HepG2 (cell line): ENCODE results near the gene KRT3. TPM values are rescaled to one million over a fixed set of nuclear protein-coding genes. Genes with fewer than 3 reads are reported as not detected.

Experiments
- ATAC-seq: fragments of 200-7000 bp; cut with Tn5 transposase; 3 replicates; pipeline ENCODE4 v1.9.1; 2020; ENCODE audit warnings: mild to moderate bottlenecking, moderate library complexity
- BruUV-seq: library from RNA; stranded (reverse); fragments of 400-500 nt; replicated peaks from 2 replicates; lab custom pipeline; 2021; lab: Mats Ljungman, UMichigan
- CTCF ChIA-PET: fragments of 300-600 bp; formaldehyde crosslinking; extraction: SDS; loops from one replicate; lab custom pipeline; 2021; ENCODE audit warnings: low total read pairs, inconsistent platforms, low intra/inter-chr PET ratio; lab: Yijun Ruan, JAX
- POLR2A ChIA-PET: fragments of 350-600 bp; sonication (Branson Sonifier 250); formaldehyde crosslinking; loops from one replicate; lab custom pipeline; 2020; ENCODE audit warnings: antibody characterized with exemption, inconsistent platforms; lab: Yijun Ruan, JAX
- DNase-seq: peaks from one replicate; pipeline ENCODE4 v3.0.0-alpha.2; 2015; ENCODE audit warnings: low spot score
- FAIRE-seq: peaks from 3 replicates; lab custom pipeline; 2011; peaks lifted over from hg19 to GRCh38; lab: Jason Lieb, UNC
- H2AFZ ChIP-seq: one replicate; pipeline ENCODE4 v1.6.1; 2011; ENCODE audit warnings: low read length, inconsistent platforms
- H3K27ac ChIP-seq: fragments of 300-600 bp; 3 replicates; pipeline ENCODE4 v1.8.0; 2011; ENCODE audit warnings: mixed run types, mild to moderate bottlenecking, mixed read lengths, low read length, inconsistent platforms; ENCODE audit not compliant: insufficient read depth; ENCODE audit errors: extremely low read length
- H3K27me3 ChIP-seq, 2 experiments: fragments of 200-600 bp in 1 of 2; 2 replicates in 1 of 2; 3 replicates in 1 of 2; pipeline versions ENCODE4 v1.6.0 to v1.8.0; 2011; ENCODE audit warnings: low read length in 2 of 2, mild to moderate bottlenecking in 2 of 2, moderate library complexity in 2 of 2, inconsistent platforms in 1 of 2; ENCODE audit not compliant: insufficient read depth in 2 of 2, control insufficient read depth in 1 of 2
- H3K36me3 ChIP-seq, 2 experiments: fragments of 200-600 bp in 1 of 2; replicated peaks in 1 of 2; 2 replicates in 1 of 2; 3 replicates in 1 of 2; pipeline versions ENCODE4 v1.5.1 to v1.8.0; 2011; ENCODE audit warnings: low read length in 2 of 2, inconsistent platforms in 1 of 2; ENCODE audit not compliant: insufficient read depth in 2 of 2, control insufficient read depth in 1 of 2
- H3K4me1 ChIP-seq: 2 replicates; pipeline ENCODE4 v1.5.1; 2012; ENCODE audit warnings: low read length, inconsistent platforms; ENCODE audit not compliant: insufficient read depth
- H3K4me2 ChIP-seq: 2 replicates; pipeline ENCODE4 v1.6.0; 2011; ENCODE audit warnings: low read depth, low read length, inconsistent platforms
- H3K4me3 ChIP-seq, 3 experiments: fragments of 200-600 bp in 1 of 3; sonication (generic), shearing (Covaris generic) in 1 of 3; replicated peaks in 1 of 3; 2 replicates each; pipeline ENCODE4 v1.5.1; 2011 to 2016; ENCODE audit warnings: low read length in 3 of 3, inconsistent platforms in 2 of 3, low read depth in 2 of 3, mild to moderate bottlenecking in 2 of 3, control low read depth in 1 of 3, mixed read lengths in 1 of 3; ENCODE audit not compliant: insufficient read depth in 1 of 3
- H3K79me2 ChIP-seq: one replicate; pipeline ENCODE4 v1.6.1; 2011; ENCODE audit warnings: low read length, inconsistent platforms; ENCODE audit not compliant: insufficient read depth
- H3K9ac ChIP-seq: 2 replicates; pipeline ENCODE4 v1.6.0; 2011; ENCODE audit warnings: mild to moderate bottlenecking, low read depth, low read length, inconsistent platforms; ENCODE audit not compliant: insufficient read depth
- H3K9me3 ChIP-seq: 2 replicates; pipeline ENCODE4 v1.5.1; 2012; ENCODE audit warnings: mild to moderate bottlenecking, low read length
- H4K20me1 ChIP-seq: 2 replicates; pipeline ENCODE4 v1.6.0; 2011; ENCODE audit warnings: inconsistent platforms, mild to moderate bottlenecking, low read length, moderate library complexity; ENCODE audit not compliant: insufficient read depth
- BORCS8-MEF2B ChIP-seq: sonication (generic); formaldehyde crosslinking; IDR thresholded peaks from 2 replicates; pipeline ENCODE4 v1.8.0; 2022; ENCODE audit warnings: mild to moderate bottlenecking, missing genetic modification reagents
- CENPX ChIP-seq: sonication (generic); formaldehyde crosslinking; IDR thresholded peaks from 2 replicates; pipeline ENCODE4 v1.9.0; 2021; ENCODE audit warnings: mild to moderate bottlenecking, missing genetic modification reagents, moderate library complexity
- EED ChIP-seq: sonication (generic); formaldehyde crosslinking; IDR thresholded peaks from 2 replicates; pipeline ENCODE4 v1.5.0; 2020; ENCODE audit warnings: mild to moderate bottlenecking, missing genetic modification reagents
- ESRRA ChIP-seq: sonication (generic); formaldehyde crosslinking; IDR thresholded peaks from 2 replicates; pipeline ENCODE4 v1.5.1; 2020; ENCODE audit warnings: mild to moderate bottlenecking, low read depth, missing genetic modification reagents
- FLYWCH1 ChIP-seq: sonication (generic); formaldehyde crosslinking; IDR thresholded peaks from 2 replicates; pipeline ENCODE4 v1.8.1; 2023; ENCODE audit warnings: mild to moderate bottlenecking, missing genetic modification reagents
- GLMP ChIP-seq: sonication (generic); formaldehyde crosslinking; IDR thresholded peaks from 2 replicates; pipeline ENCODE4 v1.9.0; 2021; ENCODE audit warnings: missing genetic modification reagents, mild to moderate bottlenecking, borderline replicate concordance
- HDAC2 ChIP-seq: sonication (generic); formaldehyde crosslinking; IDR thresholded peaks from 2 replicates; pipeline ENCODE4 v1.4.0; 2020; ENCODE audit warnings: missing genetic modification reagents
- HMG20A ChIP-seq: IDR thresholded peaks from 2 replicates; pipeline ENCODE4 v1.6.1; 2016; ENCODE audit warnings: borderline replicate concordance
- HNRNPL ChIP-seq: fragments of 200-400 bp; formaldehyde crosslinking; IDR thresholded peaks from 2 replicates; pipeline ENCODE4 v1.6.1; 2017; ENCODE audit warnings: mild to moderate bottlenecking, low read depth, low read length
- HOXA9 ChIP-seq: sonication (generic); formaldehyde crosslinking; IDR thresholded peaks from 2 replicates; pipeline ENCODE4 v1.8.1; 2022; ENCODE audit warnings: missing genetic modification reagents, mild to moderate bottlenecking, moderate library complexity, borderline replicate concordance
- JDP2 ChIP-seq: sonication (generic); formaldehyde crosslinking; IDR thresholded peaks from 2 replicates; pipeline ENCODE4 v1.8.1; 2022; ENCODE audit warnings: missing genetic modification reagents, borderline replicate concordance
- MAX ChIP-seq: IDR thresholded peaks from 2 replicates; pipeline ENCODE4 v1.6.1; 2012; ENCODE audit warnings: inconsistent platforms
- POGZ ChIP-seq: sonication (generic); formaldehyde crosslinking; IDR thresholded peaks from 2 replicates; pipeline ENCODE4 v1.4.0; 2020; ENCODE audit warnings: mild to moderate bottlenecking, missing genetic modification reagents
- RBM39 ChIP-seq: fragments of 200-400 bp; formaldehyde crosslinking; IDR thresholded peaks from one replicate; pipeline ENCODE4 v1.6.1; 2018; ENCODE audit warnings: antibody characterized with exemption, mild to moderate bottlenecking, low read depth, low read length; ENCODE audit not compliant: poor library complexity, severe bottlenecking
- SP4 ChIP-seq: sonication (generic); formaldehyde crosslinking; IDR thresholded peaks from 2 replicates; pipeline ENCODE4 v1.8.1; 2023; ENCODE audit warnings: mild to moderate bottlenecking, missing genetic modification reagents
- SUZ12 ChIP-seq: fragments of 150-350 bp; IDR thresholded peaks from 2 replicates; pipeline ENCODE4 v1.6.1; 2014; ENCODE audit warnings: low read depth, low read length
- ZFP36 ChIP-seq: fragments of 150-350 bp; IDR thresholded peaks from 2 replicates; pipeline ENCODE4 v1.6.1; 2018; ENCODE audit warnings: borderline replicate concordance, low read length, low read depth; ENCODE audit not compliant: partially characterized antibody
- ZNF446 ChIP-seq: sonication (generic); formaldehyde crosslinking; IDR thresholded peaks from 2 replicates; pipeline ENCODE4 v1.5.0; 2020; ENCODE audit warnings: mild to moderate bottlenecking, missing genetic modification reagents
- ZNF569 ChIP-seq: sonication (generic); formaldehyde crosslinking; IDR thresholded peaks from 2 replicates; pipeline ENCODE4 v1.5.0; 2020; ENCODE audit warnings: mild to moderate bottlenecking, missing genetic modification reagents, moderate library complexity, borderline replicate concordance
- ZNF678 ChIP-seq: sonication (generic); formaldehyde crosslinking; IDR thresholded peaks from 2 replicates; pipeline ENCODE4 v1.4.0; 2020; ENCODE audit warnings: mild to moderate bottlenecking, missing genetic modification reagents
- ZNF713 ChIP-seq: sonication (generic); formaldehyde crosslinking; IDR thresholded peaks from 2 replicates; pipeline ENCODE4 v1.4.0; 2020; ENCODE audit warnings: mild to moderate bottlenecking, missing genetic modification reagents
- ZNF780A ChIP-seq: sonication (generic); formaldehyde crosslinking; IDR thresholded peaks from 2 replicates; pipeline ENCODE4 v1.8.0; 2022; ENCODE audit warnings: mild to moderate bottlenecking, missing genetic modification reagents, moderate library complexity
- ZNF816 ChIP-seq: sonication (generic); formaldehyde crosslinking; IDR thresholded peaks from 2 replicates; pipeline ENCODE4 v1.8.0; 2022; ENCODE audit warnings: missing genetic modification reagents, mild to moderate bottlenecking, borderline replicate concordance
- WGBS: methylation state at CpG from one replicate; pipeline ENCODE4 v1.1.6; 2017; ENCODE audit warnings: low lambda C conversion rate; 5-methylcytosine and 5-hydroxymethylcytosine counted together
- in situ Hi-C: cut with HindIII; loops from 2 replicates; pipeline ENCODE4 v1.10.0; 2017; ENCODE audit warnings: low pct_unique_long_range_greater_than_20kb; ENCODE audit not compliant: extremely low pct_ligation_motif_present
- intact Hi-C: fragments of 100-400 bp; cut with micrococcal nuclease; formaldehyde crosslinking; loops from one replicate; pipeline ENCODE4 v1.10.0; 2022; ENCODE audit not compliant: unreplicated experiment
- polyA plus RNA-seq, 8 experiments: library from polyadenylated mRNA; depleted of rRNA in 3 of 8; stranded (reverse) in 7 of 8; unstranded in 1 of 8; fragments of >200 nt; fragmentation: Illumina TruSeq in 4 of 8; extraction: Trizol in 4 of 8; gene quantifications; 2 replicates each; pipeline versions ENCODE4 v1.2.1 to v1.2.3, GENCODE V29; 2011 to 2016; ENCODE audit warnings: low read depth in 4 of 8, missing spikeins in 1 of 8, mixed read lengths in 1 of 8; ENCODE audit not compliant: insufficient read depth in 1 of 8
- total RNA-seq, 5 experiments: library from RNA; depleted of rRNA; stranded (reverse); fragments of >200 nt; fragmentation: Illumina TruSeq; extraction: Trizol; gene quantifications; 2 replicates each; pipeline ENCODE4 v1.2.3, GENCODE V29; 2016; ENCODE audit warnings: low read depth in 1 of 5
- TF ChIP-seq, protein P1 (sequence below): sonication (generic); formaldehyde crosslinking; IDR thresholded peaks from 2 replicates; pipeline ENCODE4 v1.9.0; 2022; ENCODE audit warnings: low read depth, missing genetic modification reagents

The KRT3 gene
- total and polyA plus RNA-seq, 2 of the 13 experiments (the other 11 are each of a cell fraction or from before 2014, with no cell fraction given), result not detected

DNA sequence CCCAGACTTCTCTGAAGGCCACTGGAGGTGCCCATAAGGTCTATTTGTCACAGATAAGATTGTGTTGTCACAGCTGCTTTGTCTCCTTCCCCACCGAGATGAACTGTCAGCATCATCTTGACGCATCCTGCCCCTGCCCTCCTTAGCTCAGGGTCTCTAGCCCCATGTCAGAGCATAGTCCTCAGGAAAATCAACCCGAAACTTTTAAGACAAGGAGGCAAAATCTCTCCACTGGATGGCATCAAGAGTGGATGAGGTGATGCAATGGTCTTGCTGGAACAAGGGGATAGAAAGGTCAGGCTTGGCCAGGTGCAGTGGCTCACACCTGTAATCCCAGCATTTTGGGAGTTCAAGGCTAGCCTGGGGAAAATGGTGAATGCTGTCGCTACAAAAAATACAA lies 30.0 kb upstream of the KRT3 start (continued):
- TF ChIP-seq ZNF816 (CRISPR knock-in tag), result no peak
- TF ChIP-seq FLYWCH1, result no peak
- no peak for TF ChIP-seq MAX
- no peak for TF ChIP-seq JDP2
- TF ChIP-seq ZNF713 (CRISPR knock-in tag), result no peak
- no peak for TF ChIP-seq RBM39
- no peak for TF ChIP-seq GLMP (CRISPR knock-in tag)
- TF ChIP-seq, protein P1, sequence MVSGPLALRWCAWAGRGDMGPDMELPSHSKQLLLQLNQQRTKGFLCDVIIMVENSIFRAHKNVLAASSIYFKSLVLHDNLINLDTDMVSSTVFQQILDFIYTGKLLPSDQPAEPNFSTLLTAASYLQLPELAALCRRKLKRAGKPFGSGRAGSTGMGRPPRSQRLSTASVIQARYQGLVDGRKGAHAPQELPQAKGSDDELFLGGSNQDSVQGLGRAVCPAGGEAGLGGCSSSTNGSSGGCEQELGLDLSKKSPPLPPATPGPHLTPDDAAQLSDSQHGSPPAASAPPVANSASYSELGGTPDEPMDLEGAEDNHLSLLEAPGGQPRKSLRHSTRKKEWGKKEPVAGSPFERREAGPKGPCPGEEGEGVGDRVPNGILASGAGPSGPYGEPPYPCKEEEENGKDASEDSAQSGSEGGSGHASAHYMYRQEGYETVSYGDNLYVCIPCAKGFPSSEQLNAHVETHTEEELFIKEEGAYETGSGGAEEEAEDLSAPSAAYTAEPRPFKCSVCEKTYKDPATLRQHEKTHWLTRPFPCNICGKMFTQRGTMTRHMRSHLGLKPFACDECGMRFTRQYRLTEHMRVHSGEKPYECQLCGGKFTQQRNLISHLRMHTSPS, result no peak
- no peak for TF ChIP-seq HMG20A

DNA sequence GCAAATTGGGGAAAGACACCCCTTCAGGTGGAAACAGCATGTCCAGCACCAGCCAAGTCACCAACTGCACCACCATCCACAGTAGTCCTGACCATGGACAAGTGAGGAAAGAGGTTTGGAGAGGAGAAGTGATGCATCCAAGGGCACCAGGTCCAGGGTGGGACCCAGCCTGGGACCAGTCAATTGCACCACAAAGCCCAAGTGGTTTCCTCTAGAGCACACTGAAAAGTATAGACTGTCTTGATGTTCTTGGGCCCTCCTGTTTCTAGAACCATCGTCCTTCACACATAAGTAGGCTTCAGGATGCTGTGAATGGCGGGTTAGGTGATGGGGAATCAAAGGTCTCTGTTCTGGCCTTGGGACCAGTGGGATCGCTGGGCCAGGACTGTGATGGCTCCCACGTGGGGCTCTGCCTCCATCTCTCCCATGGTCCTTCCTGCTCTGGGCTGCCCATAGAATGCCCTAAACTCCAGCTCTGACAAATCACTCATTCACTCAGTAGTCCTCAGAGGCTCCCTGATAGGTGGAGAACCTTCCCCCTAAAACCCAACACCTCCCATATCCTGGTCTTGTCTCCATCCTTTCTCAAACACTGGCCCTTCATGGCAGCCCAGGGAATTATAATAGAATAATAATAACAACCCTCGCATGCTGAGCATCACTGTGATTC lies 29.0 kb upstream of the KRT3 start:
- peaks cover 9% of the 10 kb centered on the region for H3K4me1 ChIP-seq
- ATAC-seq (no peak), DNase-seq (no peak), FAIRE-seq (no peak)
- H2AFZ ChIP-seq, result no peak overlapping the region
- in situ Hi-C loops, result no loop called here
- ChIA-PET POLR2A (no interaction called here), CTCF (no interaction called here)
- no peaks in the 10 kb centered on the region for H3K79me2 ChIP-seq
- WGBS, result 38% methylated on average over 2 of the region's 5 CpGs
- H3K9me3 ChIP-seq, result no peaks in the 10 kb centered on the region
- intact Hi-C loops, result no loop called here
- H3K4me2 ChIP-seq, result no peak overlapping the region
- no peaks in the 10 kb centered on the region for H4K20me1 ChIP-seq
- no peak overlapping the region for H3K27ac ChIP-seq
- BruUV-seq, result no TSS peak
- no peak overlapping the region for H3K9ac ChIP-seq
- H3K4me3 ChIP-seq, result no peak overlapping the region
- no peaks in the 10 kb centered on the region for H3K36me3 ChIP-seq
- peaks cover 1 to 33% of the 10 kb centered on the region in 2 experiments; a peak in 3 of 5 replicates for H3K27me3 ChIP-seq
- no peak for TF ChIP-seq BORCS8-MEF2B (CRISPR knock-in tag)
- no peak for TF ChIP-seq HOXA9 (CRISPR knock-in tag)
- no peak for TF ChIP-seq ZNF446 (CRISPR knock-in tag)
- TF ChIP-seq POGZ (CRISPR knock-in tag), result no peak
- TF ChIP-seq ESRRA, result no peak
- no peak for TF ChIP-seq HNRNPL
- TF ChIP-seq CENPX (CRISPR knock-in tag), result no peak
- TF ChIP-seq ZNF569 (CRISPR knock-in tag), result no peak
- no peak for TF ChIP-seq ZNF780A
- no peak for TF ChIP-seq SP4 (CRISPR knock-in tag)
- no peak for TF ChIP-seq SUZ12
- no peak for TF ChIP-seq ZNF678 (CRISPR knock-in tag)
- no peak for TF ChIP-seq EED (CRISPR knock-in tag)
- no peak for TF ChIP-seq ZFP36
- TF ChIP-seq HDAC2 (CRISPR knock-in tag), result no peak
